ENCODE results near the gene ACTN2.

The ACTN2 gene

DNA sequence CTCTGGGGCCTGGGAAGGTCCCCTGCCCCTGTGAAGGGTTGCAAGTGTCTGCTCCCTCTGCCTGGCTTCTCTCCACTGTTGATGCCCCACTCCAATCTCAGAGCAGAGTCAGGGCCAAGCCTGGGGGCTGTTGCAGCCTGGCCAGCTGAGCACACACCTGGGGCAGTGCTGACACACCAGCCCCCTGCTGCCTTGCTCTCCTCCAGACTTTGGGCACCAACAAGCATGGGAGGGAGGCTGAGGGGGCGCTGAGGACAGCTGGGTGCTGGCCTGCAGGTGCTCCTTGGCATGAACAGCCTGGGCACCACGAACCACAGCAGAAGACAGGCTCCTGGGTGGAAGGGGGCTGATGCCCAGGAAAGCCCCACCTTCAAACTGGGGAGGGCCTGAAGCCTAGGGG, 99.2 kb downstream of the ACTN2 start:
- DNase-seq, result no peak

DNA sequence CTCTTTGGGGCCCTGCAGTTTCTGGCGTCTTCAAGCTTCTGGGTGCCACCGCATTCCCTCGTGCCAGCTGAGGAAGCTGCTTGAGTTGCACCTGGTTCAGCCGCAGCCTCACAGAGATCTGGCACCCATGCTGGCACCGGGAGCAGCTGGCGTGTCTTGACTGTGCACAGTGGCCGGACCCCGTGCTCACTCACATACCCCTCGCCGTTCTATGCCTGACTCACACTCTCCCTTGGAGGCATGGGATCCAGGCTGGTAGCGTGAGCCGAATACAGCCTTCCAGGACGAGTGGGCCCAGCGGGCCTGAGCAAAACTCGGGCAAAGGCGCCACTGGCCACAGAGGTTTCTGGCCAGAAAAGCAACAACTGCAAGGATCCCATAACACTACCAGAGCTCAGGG, 100.2 kb downstream of the ACTN2 start:
- no peak for DNase-seq

DNA sequence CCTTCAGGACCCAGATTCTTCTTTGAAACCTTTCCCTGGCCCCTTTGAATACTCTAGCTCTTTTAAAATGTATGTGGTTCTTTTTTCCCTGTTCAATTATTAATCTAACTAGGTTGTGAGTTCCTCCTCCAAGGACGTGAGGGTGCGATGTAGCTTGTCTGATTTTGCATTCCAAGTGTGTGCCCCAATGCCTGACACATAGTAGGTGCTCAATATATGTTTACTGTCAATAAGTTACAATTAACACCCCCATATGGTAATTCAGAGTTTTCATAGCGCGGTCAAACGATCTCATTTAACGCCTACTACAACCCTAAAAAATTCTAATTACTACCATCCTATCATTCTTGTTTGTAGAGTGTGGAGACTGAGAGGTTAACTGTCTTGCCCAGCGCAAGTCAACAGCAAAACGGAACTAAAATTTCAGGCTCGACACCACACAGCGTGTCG, 108.3 kb downstream of the ACTN2 start:
- no peak for DNase-seq

DNA sequence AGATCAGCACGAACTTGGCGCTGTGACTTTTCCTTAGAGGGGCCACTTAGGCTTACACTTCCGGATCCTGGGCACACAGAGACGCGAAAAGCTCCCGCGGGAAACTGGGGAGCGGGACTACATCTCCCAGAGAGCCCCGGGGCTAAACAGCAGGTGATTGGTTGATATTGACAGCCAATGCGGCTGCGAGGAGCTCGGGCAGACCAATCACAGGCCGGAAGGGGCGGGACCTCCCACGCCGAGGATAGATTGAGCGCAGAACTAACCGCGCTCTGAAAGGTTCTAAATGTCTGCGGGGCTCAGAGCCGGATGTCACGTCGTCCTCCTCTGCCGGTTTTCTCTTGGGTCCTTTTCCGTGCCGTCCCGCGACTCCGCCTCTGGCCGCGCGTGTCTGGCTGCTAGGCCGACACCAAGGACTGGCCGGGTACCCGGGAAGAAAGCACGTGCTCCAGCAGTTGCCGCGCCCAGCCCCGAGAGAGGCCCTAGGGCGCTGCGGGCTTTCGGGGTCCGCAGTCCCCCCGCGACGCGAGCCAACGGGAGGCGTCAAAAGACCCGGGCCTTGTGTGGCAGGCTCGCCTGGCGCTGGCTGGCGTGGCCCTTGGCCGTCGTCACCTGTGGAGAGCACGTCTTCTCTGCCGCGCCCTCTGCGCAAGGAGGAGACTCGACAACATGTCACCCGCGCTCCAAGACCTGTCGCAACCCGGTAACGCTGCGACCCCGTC, 108.9 kb downstream of the ACTN2 start, which contains the start of gene MTR:
TSS of gene MTR (plus strand) at position 258 of the 722 bp plus-strand sequence. CDS start at position 670, 412 bp downstream.
- DNase-seq, result peak; percentile 92 to 99 (median 96)

DNA sequence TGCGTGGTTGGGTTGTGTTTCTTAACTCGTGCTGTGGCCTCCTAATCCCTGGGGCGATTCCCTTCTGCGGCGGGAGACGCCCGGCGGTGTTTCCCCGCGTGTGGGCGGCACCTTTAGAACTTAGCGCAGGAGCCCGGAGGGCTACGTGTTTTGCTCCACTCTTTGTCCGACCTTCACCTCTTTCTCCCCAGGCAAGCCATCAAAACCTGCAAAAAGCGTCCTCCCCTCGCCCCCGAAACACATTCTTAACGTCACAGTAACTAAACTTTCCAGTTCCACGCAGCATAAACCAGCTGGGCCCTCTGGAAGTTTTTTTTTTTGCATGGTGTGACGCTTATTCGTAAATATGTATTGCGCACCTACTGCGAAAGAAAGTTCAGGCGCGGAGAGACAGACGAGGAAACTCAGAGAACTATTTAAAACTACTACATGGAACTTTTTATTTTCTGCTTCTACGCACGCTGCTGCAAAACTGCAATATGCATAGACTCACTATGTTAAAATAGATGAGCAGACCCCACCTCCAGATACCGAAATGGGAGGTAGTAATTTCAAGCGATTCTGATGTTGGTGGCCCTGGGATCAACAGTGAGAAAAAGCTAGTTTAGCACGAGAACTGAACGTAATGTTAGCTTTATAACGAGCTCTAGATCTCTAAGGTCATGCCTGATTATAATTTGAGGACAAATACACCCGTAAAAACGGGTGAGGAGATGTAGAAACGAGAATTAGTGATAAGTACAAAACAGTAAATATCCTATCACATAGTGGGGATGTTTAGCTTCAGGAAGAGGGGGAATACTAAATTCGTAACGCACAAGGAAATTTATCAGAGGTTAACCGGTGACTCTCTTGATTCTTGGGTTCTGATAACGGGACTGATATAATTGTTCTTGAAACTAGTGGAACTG, 109.7 kb downstream of the ACTN2 start:
- peak in 2 of 3 experiments; percentile 37 to 56 for DNase-seq

- no peak for DNase-seq
These were observed 112.7 kb downstream of the ACTN2 start for GRCh38 chr1:236799001-236799400.

- no peak for DNase-seq
These were observed 113.8 kb downstream of the ACTN2 start for GRCh38 chr1:236800002-236800620.

- DNase-seq, result no peak
These were observed 114.3 kb downstream of the ACTN2 start for GRCh38 chr1:236800623-236801022.

DNA sequence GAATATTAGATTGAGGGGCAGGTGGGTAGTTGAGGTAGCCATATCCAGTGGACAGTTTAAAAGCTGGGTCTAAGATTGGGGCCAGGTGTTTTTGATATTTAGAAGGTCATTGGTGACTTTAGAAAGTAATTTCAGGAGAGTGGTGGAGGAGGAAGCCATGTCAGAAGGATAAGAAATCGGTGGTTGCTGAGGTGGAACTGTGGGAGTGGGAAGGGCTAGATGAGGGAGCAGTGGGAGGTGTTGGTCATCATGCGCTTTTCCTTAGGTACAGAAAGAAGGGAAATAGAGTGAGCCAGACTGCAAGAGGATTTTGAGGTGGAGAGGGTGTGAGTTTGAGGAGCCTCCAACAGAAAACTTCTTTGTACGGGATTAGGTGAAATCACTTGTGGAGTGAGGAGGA, 116.0 kb downstream of the ACTN2 start:
- DNase-seq, result no peak

- no peak for DNase-seq
These were observed 120.3 kb downstream of the ACTN2 start for GRCh38 chr1:236806634-236807033.

- no peak for DNase-seq
These were observed 121.7 kb downstream of the ACTN2 start for GRCh38 chr1:236808005-236808404.

DNA sequence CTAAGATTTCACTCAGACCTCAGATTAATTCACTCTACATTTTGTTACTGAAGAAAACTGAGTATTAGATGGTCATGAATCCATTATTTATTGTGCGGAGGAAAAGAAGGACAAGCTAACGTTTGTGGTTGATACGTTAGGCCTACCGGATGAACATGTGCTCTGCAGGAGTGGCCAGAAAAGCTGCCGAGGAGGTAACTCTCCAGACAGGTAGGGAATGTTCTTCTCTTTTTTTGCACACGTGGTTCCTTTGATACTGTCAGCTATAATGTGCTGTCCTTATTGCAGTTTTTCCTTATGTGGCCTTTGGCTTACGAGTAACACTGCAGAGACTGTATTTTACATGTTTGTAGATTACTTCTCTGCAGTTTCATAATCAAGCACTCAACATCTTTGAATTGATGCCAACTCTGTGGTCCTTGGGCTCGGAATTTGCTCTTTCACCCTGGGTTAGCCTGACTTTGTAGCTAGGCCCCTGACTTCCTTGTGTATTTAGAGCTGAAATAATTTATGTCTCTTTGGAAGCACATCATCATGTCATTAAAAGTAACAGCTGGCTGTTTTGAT, 122.3 kb downstream of the ACTN2 start:
- peak in 1 of 3 experiments; percentile 29 for DNase-seq

GRCh38 chr1:236809148-236809547, 122.8 kb downstream of the ACTN2 start:
- peak in 1 of 3 experiments; percentile 29 for DNase-seq

DNA sequence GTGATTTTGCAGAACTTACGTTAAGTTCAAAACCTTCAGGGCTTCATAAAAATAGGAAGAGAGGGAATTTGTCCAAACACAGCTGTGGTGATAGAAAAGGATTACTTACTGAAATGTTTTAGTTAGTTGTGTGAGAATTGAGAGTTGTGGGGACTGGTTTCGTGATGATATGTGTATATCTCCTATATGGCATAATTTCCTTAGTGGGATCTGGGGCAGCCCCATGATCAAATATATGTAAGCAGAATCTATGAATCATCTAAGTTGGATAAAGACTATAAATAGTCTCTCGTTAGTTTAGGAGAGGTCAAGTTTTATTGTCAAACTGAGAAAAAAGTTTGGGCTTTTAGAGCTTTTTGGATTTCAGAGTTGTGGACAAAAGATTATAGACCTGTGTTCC, 123.7 kb downstream of the ACTN2 start:
- DNase-seq, result no peak

DNA sequence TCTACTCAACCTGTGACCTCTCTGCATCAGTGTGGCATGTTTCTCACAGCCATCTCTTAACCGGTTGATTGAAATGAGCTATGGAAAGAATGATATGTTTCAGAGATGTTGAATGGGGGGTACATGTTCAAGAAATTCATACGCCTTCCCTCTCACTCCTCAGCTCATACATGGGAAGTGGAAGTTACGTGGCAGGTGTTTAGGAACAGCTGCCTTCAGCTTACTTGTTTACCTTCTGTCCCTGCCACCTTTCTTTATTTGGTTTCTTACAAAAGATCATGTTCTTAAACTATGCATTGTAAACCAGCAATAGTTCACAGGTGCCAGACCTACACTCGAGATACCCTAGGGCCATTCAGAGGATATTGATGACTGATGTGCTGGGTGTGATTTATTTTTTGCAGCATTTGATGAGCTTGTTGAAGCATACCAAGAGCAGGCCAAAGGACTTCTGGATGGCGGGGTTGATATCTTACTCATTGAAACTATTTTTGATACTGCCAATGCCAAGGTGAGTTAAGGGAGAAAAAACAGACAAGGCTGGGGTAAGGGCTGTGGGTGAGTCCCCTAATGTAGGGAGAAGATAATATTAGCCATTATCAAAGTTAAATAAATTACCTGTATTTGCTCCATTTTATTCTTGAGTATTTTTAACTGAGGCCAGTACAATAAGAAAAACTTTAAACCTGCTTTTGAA, 126.2 kb downstream of the ACTN2 start:
- DNase-seq, result no peak
